GM12864 (cell line): ENCODE data around the gene HIPK2.

Experiments used
- DNase-seq: peaks from one replicate; pipeline ENCODE4 v3.0.0-alpha.2; 2011; ENCODE audit warnings: low read depth
- H3K4me3 ChIP-seq: 2 replicates; pipeline ENCODE4 v1.5.1; 2011; ENCODE audit warnings: mild to moderate bottlenecking, low read depth, low read length, control low read depth
- TF ChIP-seq, protein P1 (sequence below): IDR thresholded peaks from 2 replicates; pipeline ENCODE4 v1.5.1; 2011; ENCODE audit warnings: low read depth, mild to moderate bottlenecking, moderate library complexity, low read length, control low read depth, inconsistent platforms; ENCODE audit errors: missing control alignments

The HIPK2 gene

DNA sequence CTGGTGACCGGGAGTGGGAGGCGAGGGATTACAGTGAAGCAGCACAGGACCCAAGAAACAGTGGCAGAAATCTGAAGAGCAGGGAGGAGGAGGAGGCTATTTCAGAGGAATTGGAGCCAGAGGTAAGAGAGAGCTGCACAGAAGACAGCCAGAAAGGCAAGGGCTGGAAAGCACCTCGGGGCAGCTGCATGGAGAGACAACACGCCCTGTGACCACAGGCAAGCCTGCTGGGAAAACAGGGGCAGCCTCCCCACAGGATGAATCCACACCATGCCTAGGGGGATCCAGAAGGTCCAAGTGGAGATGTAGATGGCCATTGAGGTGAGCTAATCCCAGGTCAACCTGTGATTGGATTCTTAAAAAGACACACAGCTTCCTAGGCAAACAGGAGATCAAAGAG, 135.5 kb downstream of the HIPK2 start:
- no peak overlapping the region for H3K4me3 ChIP-seq
- TF ChIP-seq, protein P1, sequence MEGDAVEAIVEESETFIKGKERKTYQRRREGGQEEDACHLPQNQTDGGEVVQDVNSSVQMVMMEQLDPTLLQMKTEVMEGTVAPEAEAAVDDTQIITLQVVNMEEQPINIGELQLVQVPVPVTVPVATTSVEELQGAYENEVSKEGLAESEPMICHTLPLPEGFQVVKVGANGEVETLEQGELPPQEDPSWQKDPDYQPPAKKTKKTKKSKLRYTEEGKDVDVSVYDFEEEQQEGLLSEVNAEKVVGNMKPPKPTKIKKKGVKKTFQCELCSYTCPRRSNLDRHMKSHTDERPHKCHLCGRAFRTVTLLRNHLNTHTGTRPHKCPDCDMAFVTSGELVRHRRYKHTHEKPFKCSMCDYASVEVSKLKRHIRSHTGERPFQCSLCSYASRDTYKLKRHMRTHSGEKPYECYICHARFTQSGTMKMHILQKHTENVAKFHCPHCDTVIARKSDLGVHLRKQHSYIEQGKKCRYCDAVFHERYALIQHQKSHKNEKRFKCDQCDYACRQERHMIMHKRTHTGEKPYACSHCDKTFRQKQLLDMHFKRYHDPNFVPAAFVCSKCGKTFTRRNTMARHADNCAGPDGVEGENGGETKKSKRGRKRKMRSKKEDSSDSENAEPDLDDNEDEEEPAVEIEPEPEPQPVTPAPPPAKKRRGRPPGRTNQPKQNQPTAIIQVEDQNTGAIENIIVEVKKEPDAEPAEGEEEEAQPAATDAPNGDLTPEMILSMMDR = no peak
- no peak for DNase-seq

DNA sequence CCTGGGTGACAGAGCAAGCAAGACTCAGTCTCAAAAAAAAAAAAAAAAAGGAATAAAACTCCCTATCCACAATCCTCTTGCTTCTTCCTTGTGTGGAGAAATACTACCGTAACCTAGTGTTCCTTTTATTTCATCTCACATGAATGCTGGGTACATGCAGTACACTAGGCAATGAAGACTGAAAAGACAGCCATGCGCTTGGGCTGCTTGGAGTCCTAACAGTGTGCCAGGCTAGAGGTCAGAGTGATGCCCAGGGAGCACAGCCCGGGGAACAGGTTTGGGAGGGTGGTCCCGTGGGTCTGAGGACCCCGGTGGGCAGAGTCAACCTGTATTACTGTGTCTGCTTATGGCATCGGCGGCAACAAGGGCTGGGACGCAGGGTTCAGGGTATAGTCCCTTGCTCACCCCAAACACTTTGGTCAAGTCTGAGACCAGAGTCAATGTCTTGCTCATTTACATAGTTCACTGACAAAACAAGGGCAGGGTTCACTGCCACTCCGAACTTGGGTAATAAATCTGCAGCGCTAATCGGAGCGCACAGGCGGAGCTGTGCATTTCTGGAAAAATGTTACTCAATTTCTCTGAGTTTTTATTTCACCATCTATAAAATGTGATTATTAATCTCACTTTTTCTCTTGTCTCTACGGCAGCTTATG, 136.3 kb downstream of the HIPK2 start:
- H3K4me3 ChIP-seq = no peak overlapping the region
- TF ChIP-seq, protein P1 = no peak
- no peak for DNase-seq

GRCh38 chr7:139640681-139641080, 137.1 kb downstream of the HIPK2 start:
- TF ChIP-seq, protein P1 = no peak
- DNase-seq = no peak
- H3K4me3 ChIP-seq = no peak overlapping the region

DNA sequence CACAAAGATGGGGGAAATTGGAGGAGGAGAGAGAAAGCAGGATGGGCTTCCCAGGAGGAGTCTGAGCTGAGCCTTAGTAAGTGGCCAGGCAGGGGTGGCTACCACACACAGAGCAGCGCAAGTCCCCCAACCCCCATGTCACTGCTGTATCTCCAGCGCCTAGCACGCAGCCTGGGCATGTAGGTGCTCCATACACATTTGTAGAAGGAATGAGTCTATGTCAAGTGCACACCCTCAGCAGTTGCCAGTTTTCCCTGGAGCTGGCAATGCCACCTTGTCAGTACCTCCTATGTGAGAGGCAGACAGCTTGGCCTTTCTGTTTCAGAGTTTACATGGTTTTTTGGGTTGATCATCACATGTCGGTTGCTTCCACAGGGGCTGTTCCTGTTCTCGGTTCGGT, 138.2 kb downstream of the HIPK2 start:
- DNase-seq = no peak
- H3K4me3 ChIP-seq = no peak overlapping the region
- TF ChIP-seq, protein P1 = no peak

GRCh38 chr7:139635526-139636302, 142.1 kb downstream of the HIPK2 start:
- TF ChIP-seq, protein P1 = no peak
- H3K4me3 ChIP-seq = no peak overlapping the region
- DNase-seq = no peak

DNA sequence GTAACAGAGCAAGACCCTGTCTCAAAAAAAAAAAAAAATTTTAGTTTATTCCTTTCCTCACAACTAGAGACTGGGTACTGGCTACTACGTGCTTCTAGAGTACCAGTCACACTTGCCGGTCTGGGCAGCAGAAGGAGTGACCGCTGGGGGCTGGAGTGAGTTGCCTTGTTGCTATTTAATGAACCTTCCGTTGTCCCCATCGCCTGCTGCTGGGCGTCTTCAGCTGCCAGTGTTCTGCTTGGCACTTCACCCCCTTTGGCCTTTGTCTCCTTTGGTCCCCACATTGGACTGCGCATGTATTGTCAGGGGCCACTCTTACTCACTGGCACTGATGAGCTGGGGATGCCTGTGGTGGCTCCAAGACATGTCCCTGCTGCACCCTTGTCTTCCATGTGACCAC, 143.7 kb downstream of the HIPK2 start:
- H3K4me3 ChIP-seq = no peak overlapping the region
- no peak for DNase-seq
- TF ChIP-seq, protein P1 = no peak
